WERI-Rb-1 (cell line): ENCODE measurements around the gene MDGA2.

ENCODE experiments used
- DNase-seq: peaks from one replicate; pipeline ENCODE4 v3.0.0-alpha.2; 2020
- H3K27ac ChIP-seq: fragments of 250-450 bp; sonication (Bioruptor Pico); 2 replicates; pipeline ENCODE4 v1.5.1; 2020; ENCODE audit warnings: mild to moderate bottlenecking, moderate library complexity
- H3K27me3 ChIP-seq: fragments of 250-450 bp; sonication (Bioruptor Pico); 2 replicates; pipeline ENCODE4 v1.5.1; 2021; ENCODE audit warnings: mild to moderate bottlenecking, low read depth, moderate library complexity; ENCODE audit not compliant: insufficient read depth, severe bottlenecking
- H3K36me3 ChIP-seq: fragments of 250-450 bp; sonication (Bioruptor Pico); 2 replicates; pipeline ENCODE4 v1.5.1; 2020; ENCODE audit warnings: mild to moderate bottlenecking, moderate library complexity
- H3K4me3 ChIP-seq: 2 replicates; pipeline ENCODE4 v1.5.1; 2011; ENCODE audit warnings: low read depth, mild to moderate bottlenecking, control low read depth, low read length
- H3K9me3 ChIP-seq: fragments of 250-450 bp; sonication (Bioruptor Pico); 2 replicates; pipeline ENCODE4 v1.5.1; 2021; ENCODE audit warnings: mild to moderate bottlenecking, moderate library complexity; ENCODE audit not compliant: severe bottlenecking
- CTCF ChIP-seq: IDR thresholded peaks from 2 replicates; pipeline ENCODE4 v1.5.1; 2011; ENCODE audit warnings: low read depth, mild to moderate bottlenecking, control low read depth, inconsistent platforms, low read length

MDGA2 gene

GRCh38 chr14:47422191-47422590 lies 253.2 kb downstream of the MDGA2 start:
- no peak overlapping the region for H3K27ac ChIP-seq
- no peak for DNase-seq
- no peaks in the 10 kb centered on the region for H3K9me3 ChIP-seq
- no peaks in the 10 kb centered on the region for H3K27me3 ChIP-seq
- H3K36me3 ChIP-seq, result no peaks in the 10 kb centered on the region
- no peak overlapping the region for H3K4me3 ChIP-seq
- TF ChIP-seq CTCF, result no peak

DNA sequence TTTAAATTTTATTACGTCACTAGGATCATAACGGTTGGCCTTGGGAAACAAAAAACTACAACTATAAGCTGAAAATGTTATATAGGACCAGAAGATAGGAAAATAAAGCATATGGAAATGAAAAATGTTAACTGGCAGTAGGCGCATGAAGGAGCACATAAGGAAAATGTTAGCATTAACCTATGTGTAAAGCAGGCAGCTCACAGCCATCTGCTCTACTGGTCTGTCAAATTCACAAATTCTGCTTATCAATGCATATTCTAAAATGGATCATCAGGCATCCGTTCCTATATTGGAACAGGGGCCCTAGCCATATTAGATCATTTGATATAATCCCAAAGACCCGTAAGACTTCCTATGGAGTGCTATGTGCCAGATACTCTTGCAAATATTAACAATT lies 263.9 kb downstream of the MDGA2 start:
- Histone ChIP-seq H3K27ac (no peak overlapping the region), H3K27me3 (no peaks in the 10 kb centered on the region), H3K9me3 (no peaks in the 10 kb centered on the region), H3K36me3 (no peaks in the 10 kb centered on the region), H3K4me3 (no peak overlapping the region)
- no peak for DNase-seq
- no peak for TF ChIP-seq CTCF

- DNase-seq, result no peak
- no peaks in the 10 kb centered on the region for H3K27me3 ChIP-seq
These were observed 283.1 kb downstream of the MDGA2 start for GRCh38 chr14:47392326-47392725.

GRCh38 chr14:47390831-47391504 lies 284.4 kb downstream of the MDGA2 start:
- no peak for TF ChIP-seq CTCF
- no peak overlapping the region for H3K4me3 ChIP-seq
- no peaks in the 10 kb centered on the region for H3K9me3 ChIP-seq
- H3K27me3 ChIP-seq, result no peaks in the 10 kb centered on the region
- H3K36me3 ChIP-seq, result no peaks in the 10 kb centered on the region
- no peak overlapping the region for H3K27ac ChIP-seq
- no peak for DNase-seq

More at GRCh38 chr14:47392326-47392725, 283.1 kb downstream of the MDGA2 start:
- TF ChIP-seq CTCF, result no peak
- H3K27ac ChIP-seq, result no peak overlapping the region
- no peak overlapping the region for H3K4me3 ChIP-seq
- no peaks in the 10 kb centered on the region for H3K36me3 ChIP-seq
- H3K9me3 ChIP-seq, result no peaks in the 10 kb centered on the region

DNA sequence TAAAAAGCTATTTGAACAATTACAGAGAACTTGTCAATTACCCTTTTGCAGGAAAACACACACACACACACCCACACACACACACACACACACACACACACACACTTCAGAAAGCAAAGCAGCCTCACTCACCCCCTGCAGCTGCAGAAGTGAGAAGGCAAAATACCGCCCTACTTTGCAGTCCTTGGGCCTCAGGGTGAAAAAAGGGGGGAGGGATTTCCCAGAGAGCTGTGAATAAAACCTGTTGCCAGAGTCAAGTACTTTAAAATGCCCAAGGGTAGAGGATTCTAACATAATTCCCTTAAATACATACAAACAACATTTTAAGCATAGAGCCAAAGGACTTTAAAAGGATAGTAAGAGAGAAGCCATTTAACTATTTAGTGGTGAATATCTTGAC lies 285.9 kb downstream of the MDGA2 start:
- no peaks in the 10 kb centered on the region for H3K27me3 ChIP-seq
- no peak overlapping the region for H3K27ac ChIP-seq
- DNase-seq, result no peak
- TF ChIP-seq CTCF, result no peak
- no peaks in the 10 kb centered on the region for H3K9me3 ChIP-seq
- H3K4me3 ChIP-seq, result no peak overlapping the region
- H3K36me3 ChIP-seq, result no peaks in the 10 kb centered on the region

DNA sequence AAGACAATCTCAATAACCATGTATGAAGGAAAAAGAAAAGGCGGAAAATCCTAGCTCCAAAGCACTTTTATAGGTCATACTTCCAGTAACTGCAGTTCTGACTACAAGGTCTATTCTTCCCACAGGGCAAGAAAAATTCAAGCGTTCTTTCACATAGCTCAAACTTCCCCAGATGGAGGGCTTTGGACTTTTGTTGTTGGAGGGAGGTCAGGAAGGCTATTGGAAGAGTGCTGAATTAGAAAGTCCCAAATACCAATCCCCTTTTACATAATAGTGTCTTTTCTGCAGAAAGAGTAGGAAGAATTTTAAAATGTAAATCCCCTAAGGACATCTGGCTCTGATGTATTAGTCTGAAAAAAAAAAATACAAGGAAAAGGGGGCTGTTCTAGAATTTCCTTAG lies 309.4 kb downstream of the MDGA2 start:
- no peak overlapping the region for H3K27ac ChIP-seq
- TF ChIP-seq CTCF, result no peak
- H3K9me3 ChIP-seq, result no peaks in the 10 kb centered on the region
- no peaks in the 10 kb centered on the region for H3K36me3 ChIP-seq
- H3K27me3 ChIP-seq, result no peaks in the 10 kb centered on the region
- H3K4me3 ChIP-seq, result no peak overlapping the region
- DNase-seq, result no peak
